ENCODE measurements around the gene NELFA. TPM values are rescaled to one million over a fixed set of nuclear protein-coding genes. Genes with fewer than 3 reads are reported as not detected.

NELFA gene
- 18.1 and 20.5 TPM in 2 replicates for total RNA-seq (2014; rRNA removed; shearing (Covaris generic))

GRCh38 chr4:2008921-2009650 lies at the start of gene NELFA:
TSS of gene NELFA (minus strand) at chr4:2008974. CDS start at chr4:2008959, 15 bp downstream.
- peak; percentile 84 for DNase-seq (ENCODE audit: low spot score)

- DNase-seq (ENCODE audit: low spot score), result no peak
Measured at GRCh38 chr4:2057382-2058065, 48.8 kb upstream of the NELFA start.

- DNase-seq (ENCODE audit: low spot score), result no peak
Measured at GRCh38 chr4:2054217-2054616, 45.4 kb upstream of the NELFA start.

GRCh38 chr4:2051086-2051485 lies 42.3 kb upstream of the NELFA start:
- no peak for DNase-seq (ENCODE audit: low spot score)

GRCh38 chr4:2049811-2050210 lies 41.0 kb upstream of the NELFA start:
- DNase-seq (ENCODE audit: low spot score), result no peak

GRCh38 chr4:2049381-2049780 lies 40.6 kb upstream of the NELFA start:
- DNase-seq (ENCODE audit: low spot score), result no peak

GRCh38 chr4:2048831-2049230 lies 40.1 kb upstream of the NELFA start:
- DNase-seq (ENCODE audit: low spot score), result peak; percentile 13

- no peak for DNase-seq (ENCODE audit: low spot score)
Measured at GRCh38 chr4:2047781-2048581, 39.2 kb upstream of the NELFA start.

- DNase-seq (ENCODE audit: low spot score), result no peak
Measured at GRCh38 chr4:2047031-2047660, 38.4 kb upstream of the NELFA start.

- DNase-seq (ENCODE audit: low spot score), result no peak
Measured at GRCh38 chr4:2046031-2046961, 37.5 kb upstream of the NELFA start.

GRCh38 chr4:2045518-2045951 lies 36.8 kb upstream of the NELFA start:
- DNase-seq (ENCODE audit: low spot score), result peak; percentile 66

GRCh38 chr4:2044542-2045517 lies 36.1 kb upstream of the NELFA start:
- DNase-seq (ENCODE audit: low spot score), result no peak

- DNase-seq (ENCODE audit: low spot score), result no peak
Measured at GRCh38 chr4:2044119-2044485, 35.3 kb upstream of the NELFA start.

GRCh38 chr4:2043396-2044118 lies 34.8 kb upstream of the NELFA start:
- DNase-seq (ENCODE audit: low spot score), result no peak

- no peak for DNase-seq (ENCODE audit: low spot score)
Measured at GRCh38 chr4:2042947-2043395, 34.2 kb upstream of the NELFA start.

GRCh38 chr4:2042204-2042946 lies 33.6 kb upstream of the NELFA start:
- no peak for DNase-seq (ENCODE audit: low spot score)

GRCh38 chr4:2041239-2042130 lies 32.7 kb upstream of the NELFA start:
- peak; percentile 56 for DNase-seq (ENCODE audit: low spot score)

Measured in A172 (cell line).